Uterus (tissue), 4 donors: ENCODE measurements around the gene SMARCE1. TPM values are rescaled to one million over a fixed set of nuclear protein-coding genes. Genes with fewer than 3 reads are reported as not detected.

ENCODE experiments used
- DNase-seq, 2 donors: peaks; one replicate each; pipeline ENCODE4 v3.0.0-alpha.2; 2019 to 2020
- H3K27ac ChIP-seq, 2 donors: fragments of 200-600 bp; sonication (generic); 1 replicate in 1 of 2; 2 replicates in 1 of 2; pipeline ENCODE4 v1.5.1; 2016 to 2018
- H3K27me3 ChIP-seq, 2 donors: fragments of 200-600 bp; sonication (generic); one replicate each; pipeline ENCODE4 v1.5.1; 2018 to 2019; ENCODE audit warnings: control low read depth in 1 of 2
- H3K36me3 ChIP-seq, 2 donors: fragments of 200-600 bp; sonication (generic); one replicate each; pipeline ENCODE4 v1.5.1; 2019; ENCODE audit warnings: control low read depth in 1 of 2
- H3K4me1 ChIP-seq, 2 donors: fragments of 200-600 bp; sonication (generic); one replicate each; pipeline ENCODE4 v1.5.1; 2018 to 2019; ENCODE audit warnings: control low read depth in 1 of 2
- H3K4me3 ChIP-seq, 2 donors: fragments of 200-600 bp; sonication (generic); 1 replicate in 1 of 2; 2 replicates in 1 of 2; pipeline ENCODE4 v1.5.1; 2018 to 2019; ENCODE audit warnings: mild to moderate bottlenecking in 1 of 2
- H3K9me3 ChIP-seq, 2 donors: fragments of 200-600 bp; sonication (generic); one replicate each; pipeline ENCODE4 v1.5.1; 2019; ENCODE audit warnings: control low read depth in 1 of 2
- CTCF ChIP-seq, 4 experiments: fragments of 200-600 bp in 2 of 4; fragments of 450-650 bp in 2 of 4; sonication (generic) in 2 of 4; IDR thresholded peaks; one replicate each; pipeline ENCODE4 v1.5.1; 2016 to 2019; ENCODE audit warnings: antibody characterized with exemption in 4 of 4, mild to moderate bottlenecking in 2 of 4, moderate library complexity in 1 of 4
- POLR2A ChIP-seq, 2 donors: fragments of 450-650 bp; IDR thresholded peaks; one replicate each; pipeline ENCODE4 v1.6.1; 2016; ENCODE audit warnings: antibody characterized with exemption in 2 of 2, mild to moderate bottlenecking in 1 of 2, moderate library complexity in 1 of 2
- intact Hi-C: fragments of 100-400 bp; cut with DNase I; formaldehyde crosslinking; loops from one replicate; pipeline ENCODE4 v1.15.1; 2023; ENCODE audit warnings: low total_unique reads
- total RNA-seq, 4 donors: library from RNA; depleted of rRNA in 3 of 4; stranded (reverse); fragments of >200 nt in 3 of 4; gene quantifications; one replicate each; pipeline versions ENCODE4 v1.1.0 to v1.2.4, GENCODE V29; 2014 to 2023
- donor health status: DM: yes; HTN: yes; CAD: no.

SMARCE1 gene
- total RNA-seq, 4 donors from 2014 or later = 109 to 401 (median 159) TPM

GRCh38 chr17:40678902-40679522 is 31.4 kb upstream of the SMARCE1 start:
- TF ChIP-seq CTCF (IDR thresholded peaks at IDR 0.05) (no peak), POLR2A (IDR thresholded peaks at IDR 0.05) (no peak)
- H3K27me3 ChIP-seq = no peaks in the 10 kb centered on the region

GRCh38 chr17:40675905-40676304 is 28.3 kb upstream of the SMARCE1 start:
- Histone ChIP-seq H3K27me3 (no peaks in the 10 kb centered on the region), H3K4me3 (no peak overlapping the region), H3K4me1 (no peaks in the 10 kb centered on the region), H3K36me3 (no peaks in the 10 kb centered on the region), H3K27ac (no peak overlapping the region), H3K9me3 (no peaks in the 10 kb centered on the region)
- TF ChIP-seq POLR2A (IDR thresholded peaks at IDR 0.05) (no peak), CTCF (IDR thresholded peaks at IDR 0.05) (no peak)
- DNase-seq = no peak
- intact Hi-C loops = no loop called here

More at GRCh38 chr17:40678902-40679522, 31.4 kb upstream of the SMARCE1 start:
- Histone ChIP-seq H3K9me3 (no peaks in the 10 kb centered on the region), H3K4me3 (no peak overlapping the region), H3K27ac (no peak overlapping the region), H3K36me3 (no peaks in the 10 kb centered on the region), H3K4me1 (no peaks in the 10 kb centered on the region)
- DNase-seq = no peak
- intact Hi-C loops = no loop called here

GRCh38 chr17:40672654-40673053 is 25.0 kb upstream of the SMARCE1 start:
- Histone ChIP-seq H3K27ac (no peak overlapping the region), H3K27me3 (no peaks in the 10 kb centered on the region), H3K4me1 (no peaks in the 10 kb centered on the region), H3K9me3 (no peaks in the 10 kb centered on the region), H3K36me3 (no peaks in the 10 kb centered on the region), H3K4me3 (no peak overlapping the region)
- no peak for TF ChIP-seq CTCF (IDR thresholded peaks at IDR 0.05)
- intact Hi-C loops = no loop called here
- no peak for DNase-seq

- no peak for TF ChIP-seq POLR2A (IDR thresholded peaks at IDR 0.05)
- TF ChIP-seq CTCF (IDR thresholded peaks at IDR 0.05) = no peak
- intact Hi-C loops = no loop called here
- no peak for DNase-seq
- H3K4me1 ChIP-seq = no peaks in the 10 kb centered on the region
- peak overlapping the region in 1 of 2 donors; percentile 33 for H3K27ac ChIP-seq
- H3K4me3 ChIP-seq = no peak overlapping the region
- H3K9me3 ChIP-seq = no peaks in the 10 kb centered on the region
- no peaks in the 10 kb centered on the region for H3K36me3 ChIP-seq
- no peaks in the 10 kb centered on the region for H3K27me3 ChIP-seq
These were observed 23.7 kb upstream of the SMARCE1 start for GRCh38 chr17:40671282-40671681.

DNA sequence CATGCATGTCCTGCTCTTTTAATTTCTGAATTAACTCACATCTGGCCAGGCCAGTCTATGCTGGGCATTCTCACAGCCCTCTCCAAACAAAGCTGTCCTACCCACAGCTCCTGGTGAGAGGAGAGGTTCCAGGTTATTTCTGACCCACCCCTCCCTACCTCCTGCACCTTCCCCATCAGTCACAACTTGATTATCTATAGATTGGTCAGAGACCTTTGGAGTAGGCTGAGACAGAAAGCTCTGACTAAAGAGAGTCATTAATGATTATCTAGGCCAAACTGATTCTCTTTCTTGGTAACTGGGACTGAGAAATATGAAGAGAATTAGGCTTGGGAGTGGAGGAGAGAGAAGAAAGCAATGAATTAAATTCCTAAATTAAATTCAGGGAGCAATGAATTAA is 18.7 kb upstream of the SMARCE1 start:
- Histone ChIP-seq H3K4me1 (no peaks in the 10 kb centered on the region), H3K9me3 (no peaks in the 10 kb centered on the region), H3K4me3 (no peak overlapping the region), H3K27me3 (no peaks in the 10 kb centered on the region), H3K36me3 (no peaks in the 10 kb centered on the region), H3K27ac (no peak overlapping the region)
- no peak for TF ChIP-seq CTCF (IDR thresholded peaks at IDR 0.05)
- TF ChIP-seq POLR2A (IDR thresholded peaks at IDR 0.05) = no peak
- intact Hi-C loops = no loop called here
- DNase-seq = no peak
